EH (cell line): ENCODE results near the gene NDRG2.
A peak's percentile ranks its signal among the peaks of the same experiment; 100 is the strongest.
"Not testable (repeated sequence)": the region's sequence is repeated elsewhere in the genome, so short reads cannot be mapped to it uniquely, and the experiment has no call there.

Experiments used
- DNase-seq: peaks from one replicate; pipeline ENCODE4 v3.0.0-alpha.2; 2015; ENCODE audit warnings: low read depth

Gene NDRG2

DNA sequence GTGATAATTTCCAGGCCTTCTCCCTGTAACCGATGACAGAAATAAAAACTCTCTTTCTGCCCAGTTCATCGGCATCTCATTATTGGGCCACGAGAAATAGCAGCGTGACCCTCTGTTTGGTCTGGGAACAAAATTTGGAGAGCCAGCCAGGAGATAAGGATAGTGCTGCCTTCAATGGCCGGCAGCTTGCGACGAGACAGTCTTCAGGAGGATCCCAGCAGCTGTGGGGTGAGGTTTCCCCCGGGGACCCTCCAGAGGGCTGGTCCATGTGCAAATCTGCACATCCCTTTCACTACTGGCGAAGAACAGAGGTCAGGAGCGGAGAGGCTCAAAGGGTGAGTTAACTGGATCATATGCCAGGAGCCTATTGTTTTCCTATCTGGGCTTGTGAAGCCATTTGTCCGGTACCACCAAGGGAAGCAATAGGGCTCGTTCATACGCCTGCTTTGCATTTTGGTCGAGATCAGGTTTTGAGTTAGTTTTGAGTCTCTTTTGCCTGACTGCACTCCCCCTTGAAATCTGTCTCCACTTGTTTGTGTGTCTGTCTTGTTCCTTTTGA lies 21.0 kb downstream of the NDRG2 start:
- no peak for DNase-seq

- no peak for DNase-seq
These were observed 23.6 kb downstream of the NDRG2 start for GRCh38 chr14:21001218-21001617.

- no peak for DNase-seq
These were observed 25.3 kb downstream of the NDRG2 start for GRCh38 chr14:20999591-20999990.

DNA sequence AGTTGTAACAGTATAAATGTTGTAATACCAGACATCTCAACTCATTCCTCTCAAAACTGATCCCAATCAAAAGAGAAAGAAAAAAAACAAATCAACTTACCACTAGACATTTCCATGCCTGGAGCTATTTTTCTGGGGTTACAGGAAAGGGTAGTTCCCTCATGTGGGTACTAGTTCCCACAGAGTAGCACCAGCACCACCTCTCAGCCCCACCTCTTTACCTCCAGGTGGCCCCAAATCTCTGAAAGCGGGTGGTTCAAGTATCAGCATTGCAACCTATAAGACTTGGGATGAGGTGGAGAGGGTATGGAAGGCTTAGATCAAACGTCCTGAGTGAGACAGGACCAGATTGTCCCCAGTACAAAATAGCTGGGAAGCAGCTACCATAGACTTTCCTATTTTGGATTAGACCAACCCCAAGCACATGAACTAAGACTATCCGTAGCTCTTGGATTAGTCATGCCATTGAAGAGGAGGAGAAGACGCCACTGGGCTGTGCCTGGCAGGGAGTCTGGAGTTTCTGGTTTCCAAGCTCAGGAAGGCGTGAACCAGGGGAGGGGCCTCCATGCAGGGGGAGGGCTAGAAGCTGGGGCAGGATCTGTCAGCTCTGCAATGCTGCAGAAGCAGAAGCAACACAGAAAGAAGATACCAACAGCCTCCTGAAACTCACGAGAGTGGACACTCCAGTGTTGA lies 26.0 kb downstream of the NDRG2 start, which contains the start of gene SLC39A2:
Gene SLC39A2, plus strand, starts transcription at position 620 of the 693 bp plus-strand sequence. CDS start 154 bp downstream, outside the sequence.
- peak; percentile 87 for DNase-seq

DNA sequence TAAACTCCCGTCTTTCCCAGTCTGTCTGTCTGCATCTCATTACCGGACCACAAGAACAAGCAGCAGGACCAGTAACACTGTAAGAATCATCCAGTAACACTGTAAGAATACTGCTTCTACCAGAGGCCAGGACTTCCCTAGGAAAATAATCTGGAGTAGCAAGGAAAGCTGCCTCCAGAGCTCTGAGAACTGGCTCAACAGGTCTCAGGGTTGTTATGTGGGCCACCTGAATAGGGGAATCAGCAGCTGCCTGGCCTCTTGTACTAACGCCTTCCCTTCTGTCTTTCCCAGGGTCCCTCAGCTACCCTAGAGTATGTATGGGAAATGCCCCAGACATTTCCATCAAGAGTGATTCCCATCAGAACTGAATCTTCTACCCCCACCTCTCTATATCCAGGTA lies 26.7 kb downstream of the NDRG2 start:
- no peak for DNase-seq

DNA sequence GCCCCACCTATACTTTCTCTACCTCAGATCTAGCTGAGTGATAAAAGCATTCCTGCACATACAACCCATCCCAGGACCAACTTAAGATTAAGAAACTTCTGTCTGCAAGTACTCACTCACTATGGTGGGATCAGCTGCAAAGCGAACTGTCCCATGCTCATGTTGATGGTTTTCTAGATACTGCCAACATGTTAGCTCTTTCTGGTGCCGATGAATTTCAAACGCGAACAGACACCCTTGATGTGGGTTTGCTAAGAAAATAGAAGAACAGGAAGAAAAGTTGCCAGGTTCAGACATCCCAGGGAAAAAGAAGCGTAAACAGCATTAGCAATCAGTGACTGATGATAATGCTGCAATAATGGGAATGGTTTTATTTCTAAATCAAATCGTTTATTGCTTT lies 27.3 kb downstream of the NDRG2 start:
- DNase-seq: no peak

GRCh38 chr14:20997115-20997514 lies 27.7 kb downstream of the NDRG2 start:
- no peak for DNase-seq

- no peak for DNase-seq
These were observed 28.3 kb downstream of the NDRG2 start for GRCh38 chr14:20996521-20996920.

DNA sequence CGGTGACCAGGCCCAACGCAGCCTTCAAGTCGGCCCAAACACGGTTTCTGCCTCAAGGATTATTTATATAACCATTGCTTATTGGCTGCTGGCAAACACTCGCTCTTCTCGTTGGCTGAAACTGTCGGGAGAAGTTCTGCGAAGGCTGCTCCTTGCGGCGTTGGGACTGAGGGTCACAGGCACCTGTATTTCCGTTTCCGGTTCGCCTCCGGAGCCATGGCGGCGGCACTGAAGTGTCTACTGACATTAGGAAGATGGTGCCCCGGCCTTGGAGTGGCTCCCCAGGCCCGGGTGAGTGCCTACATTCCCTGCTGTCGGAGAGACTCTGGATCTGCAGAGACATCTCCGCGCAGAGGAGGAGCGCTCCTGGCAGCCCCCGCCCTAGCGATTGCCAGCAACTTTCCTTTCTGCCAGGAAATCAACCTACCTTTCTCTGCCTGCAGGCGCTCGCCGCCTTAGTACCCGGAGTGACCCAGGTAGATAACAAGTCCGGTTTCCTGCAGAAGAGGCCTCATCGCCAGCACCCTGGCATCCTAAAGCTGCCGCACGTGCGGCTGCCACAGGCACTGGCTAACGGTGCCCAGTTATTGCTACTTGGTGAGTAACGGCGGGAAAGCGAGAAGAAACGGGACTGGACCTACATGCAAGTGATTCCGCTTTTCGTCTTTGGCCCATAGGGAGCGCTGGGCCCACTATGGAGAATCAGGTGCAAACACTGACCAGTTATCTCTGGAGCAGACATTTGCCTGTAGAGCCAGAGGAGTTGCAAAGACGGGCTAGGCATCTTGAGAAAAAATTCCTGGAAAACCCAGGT lies 34.9 kb downstream of the NDRG2 start, which contains the start of gene METTL17:
Gene METTL17, plus strand, starts transcription at position 194 of the 814 bp plus-strand sequence. Its CDS starts 23 bp downstream, at position 217.
- DNase-seq: peak; percentile 99

GRCh38 chr14:20989471-20989786 lies 35.4 kb downstream of the NDRG2 start:
- no peak for DNase-seq

DNA sequence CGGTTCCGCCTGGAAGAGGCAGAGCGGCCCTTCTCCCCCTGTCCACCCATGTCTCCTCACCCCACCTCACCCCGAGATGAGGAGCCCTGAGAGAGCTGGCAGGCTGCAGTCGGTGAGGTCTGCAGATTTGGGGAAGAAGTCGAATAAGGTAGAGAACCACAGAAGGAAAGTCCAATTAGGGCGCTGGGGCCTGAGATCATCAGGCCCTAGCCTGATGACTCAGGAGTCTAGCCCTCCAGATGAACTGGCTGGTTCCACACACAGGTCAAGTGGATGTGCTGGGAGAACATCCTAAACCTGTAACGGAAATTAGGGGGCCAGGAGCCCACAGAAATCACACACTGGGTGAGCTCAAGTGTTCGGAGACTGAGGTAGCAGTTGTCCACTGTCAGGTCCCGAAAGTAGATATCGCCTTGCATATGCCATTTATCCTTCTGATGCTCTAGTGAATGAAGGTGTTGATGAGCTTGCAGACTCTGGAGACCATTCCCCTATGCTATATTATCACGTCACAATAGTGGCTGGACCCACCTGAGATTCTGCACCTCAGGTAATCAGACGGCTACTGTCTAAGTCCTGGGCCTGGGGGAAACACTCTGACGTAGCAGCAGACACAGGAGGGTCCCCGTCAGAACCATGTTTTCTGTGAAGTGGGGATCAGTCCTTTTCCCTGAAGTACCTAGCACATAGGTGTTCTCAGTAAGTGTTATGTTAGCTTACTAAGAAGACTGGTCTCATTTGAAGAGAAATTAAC lies 36.0 kb downstream of the NDRG2 start:
- DNase-seq: peak; percentile 26

DNA sequence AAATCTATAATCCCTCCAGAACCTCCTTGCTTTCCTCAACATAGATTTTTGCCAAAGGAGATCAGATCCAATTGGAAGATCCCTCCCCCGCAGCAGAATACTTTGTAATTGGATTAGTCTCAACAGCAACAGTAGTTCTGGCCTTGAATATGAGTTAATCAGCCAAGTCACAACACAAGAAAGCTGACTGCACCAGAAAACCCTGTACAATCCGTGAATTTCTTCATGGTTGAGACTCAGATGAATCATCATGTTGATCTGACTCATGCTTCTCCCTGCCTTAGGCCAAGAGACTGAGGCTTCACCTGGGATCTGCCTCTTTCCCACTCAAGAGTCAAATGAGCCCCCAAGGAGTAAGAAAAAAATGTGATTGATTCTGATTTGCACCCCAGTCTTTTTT lies 38.0 kb downstream of the NDRG2 start:
- peak; percentile 95 for DNase-seq

DNA sequence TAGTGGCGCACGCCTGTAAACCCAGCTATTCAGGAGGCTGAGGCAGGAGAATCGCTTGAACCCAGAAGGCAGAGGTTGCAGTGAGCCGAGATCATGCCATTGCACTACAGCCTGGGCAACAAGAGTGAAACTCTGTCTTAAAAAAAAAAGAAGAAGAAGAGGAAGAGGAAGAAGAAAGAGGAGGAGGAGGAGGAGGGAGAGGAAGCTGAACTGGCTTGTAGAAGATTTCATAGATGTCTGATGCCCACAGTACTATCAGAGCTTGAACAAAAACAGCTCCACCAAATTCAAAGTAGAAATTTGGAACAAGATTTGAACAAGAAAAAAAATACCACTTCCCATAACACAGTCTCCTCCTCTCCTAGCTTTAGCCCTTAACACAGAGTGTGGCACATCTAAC lies 39.2 kb downstream of the NDRG2 start:
- DNase-seq: not testable (repeated sequence)

- DNase-seq: no peak
These were observed 42.1 kb downstream of the NDRG2 start for GRCh38 chr14:20982646-20983369.

GRCh38 chr14:20980906-20981305 lies 44.0 kb downstream of the NDRG2 start:
- DNase-seq: no peak

DNA sequence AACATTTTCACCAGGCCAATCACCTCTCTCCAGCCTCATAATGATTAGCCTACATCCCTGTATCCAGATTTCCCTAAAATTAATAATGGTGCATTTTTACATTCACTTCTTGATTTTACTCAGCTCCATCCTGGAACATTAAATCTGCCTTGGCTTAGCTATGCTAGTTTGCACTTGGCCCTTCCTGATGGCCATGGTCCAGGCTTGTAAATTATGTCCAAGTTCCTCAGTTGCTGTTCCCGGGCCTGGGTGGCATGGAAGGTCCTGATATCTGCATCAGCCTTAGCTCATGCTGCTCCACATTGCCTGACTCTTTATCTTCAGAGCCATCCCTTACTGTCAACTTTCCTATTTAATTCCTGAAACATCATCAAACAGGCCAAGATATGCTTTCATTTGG lies 46.2 kb downstream of the NDRG2 start:
- DNase-seq: no peak

DNA sequence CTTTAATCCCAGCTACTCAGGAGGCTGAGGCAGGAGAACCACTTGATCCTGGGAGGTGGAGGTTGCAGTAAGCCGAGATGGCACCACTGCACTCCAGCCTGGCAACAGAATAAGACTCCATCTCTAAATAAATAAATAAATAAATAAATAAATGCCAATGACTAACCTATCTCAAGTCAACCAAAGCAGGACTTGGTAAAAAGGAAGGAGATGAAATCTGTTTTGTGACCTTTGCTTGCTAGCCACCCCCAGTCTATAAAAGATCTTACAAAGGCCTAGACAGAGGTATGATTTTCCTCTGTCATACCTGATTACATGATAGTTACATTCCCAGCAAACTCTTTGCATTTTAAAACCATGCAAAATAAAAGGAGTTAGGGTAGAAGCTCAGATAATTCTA lies 48.6 kb downstream of the NDRG2 start:
- no peak for DNase-seq

- no peak for DNase-seq
These were observed 51.4 kb downstream of the NDRG2 start for GRCh38 chr14:20973501-20973900.

- no peak for DNase-seq
These were observed 53.2 kb downstream of the NDRG2 start for GRCh38 chr14:20971705-20972021.

- DNase-seq: peak; percentile 87
These were observed 53.7 kb downstream of the NDRG2 start for GRCh38 chr14:20970983-20971704.

- DNase-seq: no peak
These were observed 54.2 kb downstream of the NDRG2 start for GRCh38 chr14:20970647-20970982.
